ENCODE measurements around the gene PACS1.
A peak's percentile ranks its signal among the peaks of the same experiment; 100 is the strongest.

The PACS1 gene

GRCh38 chr11:66051766-66052663 lies 18.1 kb upstream of the PACS1 start, which contains the start of gene SF3B2:
SF3B2 (plus strand) TSS chr11:66052364; CDS start chr11:66052385, 21 bp downstream.
- Histone ChIP-seq H3K27ac (peak within 1 kb of the TSS; percentile 83 to 89), H3K9me3 (no peaks in the 10 kb centered on the region), H3K36me3 (peaks cover 24 to 31% (median 28%) of the 10 kb centered on the region in 3 donors), H3K27me3 (peaks cover 0 to 11% of the 10 kb centered on the region in 2 donors), H3K4me1 (peaks cover 0 to 46% (median 31%) of the 10 kb centered on the region in 4 donors), H3K4me3 (peak within 1 kb of the TSS; percentile 78 to 86)
- DNase-seq = peak; percentile 97 to 99
- intact Hi-C loops (cut with DNase I; ENCODE audit: low total_unique reads) = no loop called here
- TF ChIP-seq CTCF (IDR thresholded peaks at IDR 0.05) = peak in 1 of 2 experiments; percentile 17

- H3K4me1 ChIP-seq = peaks cover 0 to 45% (median 31%) of the 10 kb centered on the region in 4 donors
- H3K27ac ChIP-seq = peak overlapping the region; percentile 83 to 89
- peaks cover 0 to 11% of the 10 kb centered on the region in 2 donors for H3K27me3 ChIP-seq
- peak overlapping the region; percentile 78 to 86 for H3K4me3 ChIP-seq
- intact Hi-C loops (cut with DNase I; ENCODE audit: low total_unique reads) = no loop called here
- H3K36me3 ChIP-seq = peaks cover 30 to 37% (median 34%) of the 10 kb centered on the region in 3 donors
- TF ChIP-seq CTCF (IDR thresholded peaks at IDR 0.05) = no peak
- DNase-seq = no peak
- no peaks in the 10 kb centered on the region for H3K9me3 ChIP-seq
Measured at GRCh38 chr11:66052664-66052982, 17.4 kb upstream of the PACS1 start.

GRCh38 chr11:66055021-66055420 lies 15.1 kb upstream of the PACS1 start:
- TF ChIP-seq CTCF (IDR thresholded peaks at IDR 0.05) = no peak

GRCh38 chr11:66056501-66056900 lies 13.6 kb upstream of the PACS1 start:
- Histone ChIP-seq H3K4me3 (no peak overlapping the region), H3K9me3 (no peaks in the 10 kb centered on the region), H3K36me3 (peaks cover 68 to 76% (median 73%) of the 10 kb centered on the region in 3 donors), H3K27me3 (no peaks in the 10 kb centered on the region), H3K27ac (no peak overlapping the region), H3K4me1 (peaks cover 0 to 21% (median 15%) of the 10 kb centered on the region in 4 donors)
- intact Hi-C loops (cut with DNase I; ENCODE audit: low total_unique reads) = no loop called here
- TF ChIP-seq CTCF (IDR thresholded peaks at IDR 0.05) = no peak
- no peak for DNase-seq

More at GRCh38 chr11:66055021-66055420, 15.1 kb upstream of the PACS1 start:
- peaks cover 0 to 26% (median 20%) of the 10 kb centered on the region in 4 donors for H3K4me1 ChIP-seq
- no peak overlapping the region for H3K27ac ChIP-seq
- no peak overlapping the region for H3K4me3 ChIP-seq
- H3K9me3 ChIP-seq = no peaks in the 10 kb centered on the region
- no peak for DNase-seq
- peaks cover 53 to 61% (median 58%) of the 10 kb centered on the region in 3 donors for H3K36me3 ChIP-seq
- no peaks in the 10 kb centered on the region for H3K27me3 ChIP-seq
- intact Hi-C loops (cut with DNase I; ENCODE audit: low total_unique reads) = no loop called here

- Histone ChIP-seq H3K36me3 (peaks cover 94 to 99% (median 96%) of the 10 kb centered on the region in 3 donors), H3K4me1 (no peaks in the 10 kb centered on the region), H3K27me3 (no peaks in the 10 kb centered on the region), H3K27ac (no peak overlapping the region), H3K4me3 (no peak overlapping the region), H3K9me3 (no peaks in the 10 kb centered on the region)
- intact Hi-C loops (cut with DNase I; ENCODE audit: low total_unique reads) = no loop called here
- no peak for DNase-seq
- TF ChIP-seq CTCF (IDR thresholded peaks at IDR 0.05) = no peak
Measured at GRCh38 chr11:66059966-66060680, 9.9 kb upstream of the PACS1 start.
